Stomach smooth muscle (tissue), 2 donors: Measurements from ENCODE around the gene SSH3.

Experiments
- H3K27ac ChIP-seq: one replicate; pipeline ENCODE4 v1.7.0; 2013; ENCODE audit warnings: mild to moderate bottlenecking, low read length, inconsistent platforms
- H3K27me3 ChIP-seq, 2 donors: one replicate each; pipeline ENCODE4 v1.7.0; 2013; ENCODE audit warnings: low read length in 2 of 2; ENCODE audit not compliant: insufficient read depth in 2 of 2, control insufficient read depth in 1 of 2
- H3K36me3 ChIP-seq, 2 donors: one replicate each; pipeline ENCODE4 v1.7.0; 2013; ENCODE audit warnings: low read length in 2 of 2; ENCODE audit not compliant: control insufficient read depth in 2 of 2, insufficient read depth in 2 of 2
- H3K4me1 ChIP-seq: one replicate; pipeline ENCODE4 v1.7.0; 2013; ENCODE audit warnings: low read length; ENCODE audit not compliant: control insufficient read depth, insufficient read depth
- H3K4me3 ChIP-seq, 2 donors: one replicate each; pipeline ENCODE4 v1.7.0; 2013; ENCODE audit warnings: low read length in 2 of 2
- H3K9ac ChIP-seq, 2 donors: one replicate each; pipeline ENCODE4 v1.7.0; 2013; ENCODE audit warnings: low read length in 2 of 2, mild to moderate bottlenecking in 1 of 2
- H3K9me3 ChIP-seq, 2 donors: one replicate each; pipeline ENCODE4 v1.7.0; 2013; ENCODE audit warnings: low read length in 2 of 2; ENCODE audit not compliant: control insufficient read depth in 2 of 2
- donor health status: healthy.
- donor health status: Pancreatic carcinoma.

Gene SSH3

GRCh38 chr11:67344264-67344663 lies 40.9 kb downstream of the SSH3 start:
- Histone ChIP-seq H3K9ac (no peak overlapping the region), H3K27ac (no peak overlapping the region), H3K9me3 (no peaks in the 10 kb centered on the region), H3K27me3 (no peaks in the 10 kb centered on the region), H3K4me3 (no peak overlapping the region), H3K36me3 (peaks cover 2 to 3% of the 10 kb centered on the region in 2 donors), H3K4me1 (no peaks in the 10 kb centered on the region)

GRCh38 chr11:67345247-67345919 lies 42.1 kb downstream of the SSH3 start:
- Histone ChIP-seq H3K36me3 (peaks cover 2 to 3% of the 10 kb centered on the region in 2 donors), H3K9ac (no peak overlapping the region), H3K27ac (no peak overlapping the region)

DNA sequence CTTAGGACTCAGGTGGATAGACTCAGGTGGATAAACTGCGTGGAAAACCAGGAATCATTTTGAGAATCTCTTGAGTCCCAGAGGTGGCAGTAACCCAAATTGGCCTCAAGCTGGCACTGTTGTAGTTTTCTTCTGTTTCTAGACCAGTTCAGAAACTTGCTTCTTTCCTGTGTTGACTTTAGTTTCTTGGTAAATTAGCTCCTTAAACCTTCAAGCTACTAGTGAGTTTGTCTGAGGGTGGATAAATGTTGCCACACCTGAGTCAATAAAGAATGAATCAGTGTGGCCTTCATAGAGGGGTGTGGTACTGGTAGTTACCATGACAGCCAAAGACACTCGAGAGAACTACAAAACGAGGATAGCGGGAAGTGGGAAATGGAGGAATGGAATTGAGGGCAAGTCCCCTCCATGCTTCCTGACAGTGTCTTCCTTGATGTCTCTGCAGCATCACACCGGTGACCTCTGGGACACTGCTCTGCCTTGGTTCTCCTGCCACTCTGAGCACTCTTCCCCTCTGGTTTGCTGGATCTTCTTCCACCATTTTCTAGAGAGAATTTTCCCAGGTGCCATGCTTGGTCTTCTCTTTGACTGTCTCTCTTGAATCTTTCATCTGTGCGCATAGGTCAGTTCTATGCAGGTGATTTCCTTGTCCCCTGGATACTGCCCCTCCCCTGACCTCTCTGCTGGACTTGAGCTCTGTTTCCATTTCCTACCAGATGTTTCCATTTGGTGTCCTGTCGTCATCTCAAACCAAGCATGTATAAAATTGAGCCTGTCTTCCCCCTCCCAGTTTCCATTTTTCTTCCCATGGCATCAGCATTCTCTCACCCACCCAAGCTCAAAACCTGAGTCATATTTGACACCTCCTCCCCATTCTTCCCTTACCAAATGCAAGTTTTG lies 42.8 kb downstream of the SSH3 start:
- H3K9me3 ChIP-seq, result no peaks in the 10 kb centered on the region
- H3K4me3 ChIP-seq, result no peak overlapping the region
- H3K9ac ChIP-seq, result no peak overlapping the region
- no peaks in the 10 kb centered on the region for H3K27me3 ChIP-seq
- H3K36me3 ChIP-seq, result peaks cover 2 to 3% of the 10 kb centered on the region in 2 donors
- H3K27ac ChIP-seq, result no peak overlapping the region
- peaks cover 3% of the 10 kb centered on the region for H3K4me1 ChIP-seq

More at GRCh38 chr11:67345247-67345919, 42.1 kb downstream of the SSH3 start:
- no peaks in the 10 kb centered on the region for H3K27me3 ChIP-seq
- H3K4me1 ChIP-seq, result no peaks in the 10 kb centered on the region
- H3K4me3 ChIP-seq, result no peak overlapping the region
- no peaks in the 10 kb centered on the region for H3K9me3 ChIP-seq

DNA sequence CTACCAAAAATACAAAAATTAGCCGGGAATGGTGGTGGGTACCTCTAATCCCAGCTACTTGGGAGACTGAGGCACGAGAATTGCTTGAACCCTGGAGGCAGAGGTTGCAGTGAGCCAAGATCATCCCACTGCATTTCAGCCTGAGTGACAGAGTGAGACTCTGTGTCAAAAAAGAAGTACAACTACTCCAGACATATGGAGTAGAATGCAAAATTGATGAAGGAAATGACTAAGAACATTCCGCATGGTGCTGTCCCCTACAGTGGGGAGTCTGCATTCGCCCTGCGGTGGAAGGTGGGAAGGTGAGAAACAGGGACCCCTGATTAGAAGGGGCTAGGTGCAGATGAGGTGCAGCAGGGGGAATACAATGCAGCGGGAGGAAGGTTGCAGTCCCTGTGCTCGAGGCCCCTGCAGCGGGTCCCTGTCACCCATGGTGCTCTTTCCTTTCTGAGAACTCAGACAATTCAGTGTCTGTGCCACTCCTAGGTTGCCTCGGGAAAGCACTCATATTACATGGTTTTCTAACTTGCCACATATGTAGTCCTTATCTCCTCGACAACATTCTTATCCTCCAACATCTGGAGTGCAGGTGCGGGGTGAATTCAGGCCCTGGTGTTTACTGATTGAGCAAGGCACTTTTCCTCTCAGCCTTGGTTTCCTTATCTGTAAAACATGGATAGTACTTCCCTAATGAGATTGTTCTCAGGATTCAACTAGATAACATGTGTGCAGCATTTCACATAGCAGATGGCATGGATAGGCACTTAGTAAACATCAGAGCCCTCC lies 44.8 kb downstream of the SSH3 start:
- Histone ChIP-seq H3K4me3 (no peak overlapping the region), H3K9ac (no peak overlapping the region), H3K27ac (no peak overlapping the region), H3K36me3 (peaks cover 3 to 4% of the 10 kb centered on the region in 2 donors), H3K4me1 (peaks cover 19% of the 10 kb centered on the region), H3K9me3 (no peaks in the 10 kb centered on the region), H3K27me3 (no peaks in the 10 kb centered on the region)

DNA sequence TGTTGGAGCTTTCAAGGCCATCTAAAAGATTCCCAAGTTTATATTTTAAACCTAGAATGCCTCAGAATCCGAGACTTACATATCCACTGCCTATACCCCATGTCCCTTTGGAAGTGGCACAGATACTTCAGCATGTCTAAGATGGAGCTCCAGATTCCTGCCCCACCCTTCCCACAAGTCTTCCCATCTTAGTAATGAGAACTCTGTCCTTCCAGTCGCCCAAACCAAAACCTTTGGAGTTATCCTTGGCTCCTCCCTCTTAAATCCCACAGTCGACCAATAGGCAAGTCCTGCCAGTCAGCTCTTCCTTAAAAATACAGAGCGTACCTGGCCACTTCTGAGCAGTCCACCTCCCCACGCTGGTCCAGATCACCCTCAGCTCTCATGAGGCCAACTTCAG lies 45.7 kb downstream of the SSH3 start:
- H3K4me1 ChIP-seq, result peaks cover 23% of the 10 kb centered on the region
- peaks cover 3 to 4% of the 10 kb centered on the region in 2 donors for H3K36me3 ChIP-seq
- H3K4me3 ChIP-seq, result no peak overlapping the region
- H3K9me3 ChIP-seq, result no peaks in the 10 kb centered on the region
- H3K27ac ChIP-seq, result no peak overlapping the region
- H3K27me3 ChIP-seq, result no peaks in the 10 kb centered on the region
- no peak overlapping the region for H3K9ac ChIP-seq

- no peak overlapping the region for H3K9ac ChIP-seq
These were observed 46.1 kb downstream of the SSH3 start for GRCh38 chr11:67349457-67349856.

GRCh38 chr11:67349928-67350465 lies 46.7 kb downstream of the SSH3 start:
- Histone ChIP-seq H3K4me1 (peaks cover 32% of the 10 kb centered on the region), H3K9ac (no peak overlapping the region), H3K27me3 (no peaks in the 10 kb centered on the region), H3K9me3 (no peaks in the 10 kb centered on the region), H3K27ac (no peak overlapping the region), H3K4me3 (no peak overlapping the region), H3K36me3 (peaks cover 3 to 4% of the 10 kb centered on the region in 2 donors)

More at GRCh38 chr11:67349457-67349856, 46.1 kb downstream of the SSH3 start:
- no peak overlapping the region for H3K27ac ChIP-seq
- H3K27me3 ChIP-seq, result no peaks in the 10 kb centered on the region
- H3K36me3 ChIP-seq, result peaks cover 3 to 4% of the 10 kb centered on the region in 2 donors
- no peak overlapping the region for H3K4me3 ChIP-seq
- H3K9me3 ChIP-seq, result no peaks in the 10 kb centered on the region
- peaks cover 27% of the 10 kb centered on the region for H3K4me1 ChIP-seq

GRCh38 chr11:67351275-67352005 lies 48.1 kb downstream of the SSH3 start:
- H3K36me3 ChIP-seq, result peaks cover 3 to 4% of the 10 kb centered on the region in 2 donors
- H3K9me3 ChIP-seq, result no peaks in the 10 kb centered on the region
- peak overlapping the region; percentile 70 for H3K27ac ChIP-seq
- no peak overlapping the region for H3K4me3 ChIP-seq
- H3K4me1 ChIP-seq, result peaks cover 47% of the 10 kb centered on the region
- H3K27me3 ChIP-seq, result no peaks in the 10 kb centered on the region
- peak overlapping the region; percentile 53 to 60 for H3K9ac ChIP-seq

GRCh38 chr11:67352546-67353316 lies 49.4 kb downstream of the SSH3 start:
- Histone ChIP-seq H3K36me3 (peaks cover 3 to 4% of the 10 kb centered on the region in 2 donors), H3K27ac (peak overlapping the region; percentile 99), H3K4me3 (peak overlapping the region; percentile 82 to 91), H3K9ac (peak overlapping the region; percentile 92 to 97), H3K9me3 (no peaks in the 10 kb centered on the region), H3K27me3 (no peaks in the 10 kb centered on the region), H3K4me1 (peaks cover 60% of the 10 kb centered on the region)
